PC-3 (cell line): Measurements from ENCODE around the gene ULBP3. TPM values are rescaled to one million over a fixed set of nuclear protein-coding genes. Genes with fewer than 3 reads are reported as not detected.

Experiments used
- ATAC-seq: fragments of 200-7000 bp; cut with Tn5 transposase; 2 replicates; pipeline ENCODE4 v1.9.1; 2020; ENCODE audit warnings: mild to moderate bottlenecking, moderate library complexity
- BruUV-seq: library from RNA; stranded (reverse); fragments of 400-500 nt; replicated peaks from 2 replicates; lab custom pipeline; 2021; lab: Mats Ljungman, UMichigan
- CTCF ChIA-PET: fragments of 300-600 bp; sonication (Branson Sonifier 250); formaldehyde crosslinking; loops from one replicate; lab custom pipeline; 2022; ENCODE audit warnings: antibody characterized with exemption; lab: Charles Lee
- POLR2A ChIA-PET: fragments of 300-600 bp; sonication (Branson Sonifier 250); formaldehyde crosslinking; loops from one replicate; lab custom pipeline; 2022; ENCODE audit warnings: antibody characterized with exemption; ENCODE audit not compliant: unreplicated experiment; lab: Charles Lee
- DNase-seq: peaks from one replicate; pipeline ENCODE4 v3.0.0-alpha.2; 2015
- H2AFZ ChIP-seq: fragments of 300-600 bp; sonication (generic); 2 replicates; pipeline ENCODE4 v1.6.0; 2016; ENCODE audit warnings: antibody characterized with exemption, low read length
- H3F3A ChIP-seq: fragments of 300-600 bp; sonication (generic); one replicate; pipeline ENCODE4 v1.6.0; 2017; ENCODE audit warnings: antibody characterized with exemption, low read length, control low read depth, mild to moderate bottlenecking; ENCODE audit not compliant: unreplicated experiment
- H3K27ac ChIP-seq: fragments of 300-600 bp; sonication (generic); 2 replicates; pipeline ENCODE4 v1.5.1; 2016; ENCODE audit warnings: mild to moderate bottlenecking, low read length
- H3K27me3 ChIP-seq: fragments of 300-600 bp; sonication (generic); 2 replicates; pipeline ENCODE4 v1.6.1; 2016; ENCODE audit warnings: low read length, mixed read lengths
- H3K36me3 ChIP-seq: fragments of 300-600 bp; sonication (generic); 2 replicates; pipeline ENCODE4 v1.6.1; 2016; ENCODE audit warnings: low read depth, mixed run types, low read length, mixed read lengths
- H3K4me1 ChIP-seq: fragments of 300-600 bp; sonication (generic); 2 replicates; pipeline ENCODE4 v1.5.1; 2016; ENCODE audit warnings: low read length; ENCODE audit not compliant: insufficient read depth
- H3K4me2 ChIP-seq: fragments of 300-600 bp; sonication (generic); 2 replicates; pipeline ENCODE4 v1.6.0; 2016; ENCODE audit warnings: low read length
- H3K4me3 ChIP-seq: fragments of 300-600 bp; sonication (generic); 2 replicates; pipeline ENCODE4 v1.5.1; 2016; ENCODE audit warnings: mild to moderate bottlenecking, low read length, mixed read lengths
- H3K79me2 ChIP-seq: fragments of 300-600 bp; sonication (generic); 2 replicates; pipeline ENCODE4 v1.6.1; 2017; ENCODE audit warnings: low read length, mixed read lengths
- H3K9ac ChIP-seq: fragments of 300-600 bp; sonication (generic); 2 replicates; pipeline ENCODE4 v1.6.0; 2016; ENCODE audit warnings: mild to moderate bottlenecking, low read length
- H3K9me2 ChIP-seq: fragments of 300-600 bp; sonication (generic); replicated peaks from 2 replicates; pipeline ENCODE4 v1.6.1; 2016; ENCODE audit warnings: mixed run types, low read length, mixed read lengths
- H3K9me3 ChIP-seq: fragments of 300-600 bp; sonication (generic); 2 replicates; pipeline ENCODE4 v1.6.1; 2016; ENCODE audit warnings: low read length, mixed read lengths
- H4K20me1 ChIP-seq: fragments of 300-600 bp; sonication (generic); 2 replicates; pipeline ENCODE4 v1.6.1; 2016; ENCODE audit warnings: low read length, mixed read lengths
- CTCF ChIP-seq: fragments of 300-600 bp; sonication (generic); conservative IDR thresholded peaks from 2 replicates; pipeline ENCODE4 v1.5.1; 2017; ENCODE audit warnings: antibody characterized with exemption, low read depth, mild to moderate bottlenecking, low read length
- EZH2 ChIP-seq: fragments of 300-600 bp; sonication (generic); IDR thresholded peaks from one replicate; pipeline ENCODE4 v1.6.1; 2017; ENCODE audit warnings: antibody characterized with exemption, mild to moderate bottlenecking, low read length; ENCODE audit not compliant: unreplicated experiment
- EZH2phosphoT487 ChIP-seq: fragments of 300-600 bp; sonication (generic); IDR thresholded peaks from 2 replicates; pipeline ENCODE4 v1.6.1; 2018; ENCODE audit warnings: mild to moderate bottlenecking, antibody characterized with exemption, low read length, borderline replicate concordance
- intact Hi-C: fragments of 100-400 bp; cut with micrococcal nuclease; formaldehyde crosslinking; loops from 2 replicates; pipeline ENCODE4 v1.9.0; 2023
- total RNA-seq: library from RNA; depleted of rRNA; stranded (reverse); fragments of >200 nt; gene quantifications from 2 replicates; pipeline ENCODE4 v1.2.3, GENCODE V29; 2014

ULBP3 gene
- total RNA-seq, 1 experiment from 2014 or later: 20.5 TPM

DNA sequence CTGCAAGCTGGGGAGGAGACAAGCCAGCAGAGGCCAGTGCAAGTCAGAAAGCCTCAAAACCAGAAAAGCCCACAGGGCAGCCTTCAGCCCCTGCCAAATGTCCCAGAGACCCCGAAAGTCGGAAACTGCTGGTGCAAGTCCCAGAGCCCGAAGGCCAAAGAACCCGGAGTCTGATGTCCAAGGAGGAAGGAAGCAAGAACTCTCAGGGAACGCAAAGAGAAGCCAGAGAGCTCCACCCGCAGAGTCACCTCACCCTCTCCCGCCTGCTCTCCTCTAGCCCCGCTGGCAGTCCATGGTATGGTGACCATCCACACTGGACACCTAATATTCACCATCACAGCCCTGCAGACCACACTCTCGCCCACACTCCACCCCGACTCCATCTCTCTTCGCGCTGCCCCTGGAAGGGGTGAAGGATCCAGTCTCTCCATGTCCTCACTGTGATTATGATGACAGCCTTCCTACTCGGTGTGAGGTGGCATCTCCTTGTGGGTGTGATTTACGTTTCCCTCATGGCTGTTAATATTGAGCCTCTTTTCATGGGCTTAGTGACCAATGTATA lies 10.6 kb downstream of the ULBP3 start:
- no TSS peak for BruUV-seq

GRCh38 chr6:150057501-150057951 lies 11.4 kb downstream of the ULBP3 start:
- ATAC-seq (no peak), DNase-seq (no peak)
- no TSS peak for BruUV-seq
- Histone ChIP-seq H3F3A (no peaks in the 10 kb centered on the region), H3K9me2 (no peaks in the 10 kb centered on the region), H3K4me2 (no peak overlapping the region), H3K4me3 (no peak overlapping the region), H3K9ac (no peak overlapping the region), H3K9me3 (no peaks in the 10 kb centered on the region), H3K27ac (no peak overlapping the region), H4K20me1 (no peaks in the 10 kb centered on the region), H3K36me3 (no peaks in the 10 kb centered on the region), H3K79me2 (no peaks in the 10 kb centered on the region), H2AFZ (no peak overlapping the region), H3K27me3 (peaks cover 28% of the 10 kb centered on the region), H3K4me1 (no peaks in the 10 kb centered on the region)
- no peak for TF ChIP-seq CTCF
- no peak for TF ChIP-seq EZH2phosphoT487
- TF ChIP-seq EZH2: no peak
- ChIA-PET POLR2A (no interaction called here), CTCF (no interaction called here)
- intact Hi-C loops: no loop called here

More for the DNA sequence above, 10.6 kb downstream of the ULBP3 start:
- Histone ChIP-seq H3K4me2 (no peak overlapping the region), H3K4me3 (no peak overlapping the region), H3K9ac (no peak overlapping the region), H3K79me2 (no peaks in the 10 kb centered on the region), H3K27ac (no peak overlapping the region), H3K4me1 (no peaks in the 10 kb centered on the region), H3F3A (no peaks in the 10 kb centered on the region), H3K27me3 (peaks cover 20% of the 10 kb centered on the region), H4K20me1 (no peaks in the 10 kb centered on the region), H3K36me3 (no peaks in the 10 kb centered on the region), H3K9me2 (no peaks in the 10 kb centered on the region), H3K9me3 (no peaks in the 10 kb centered on the region), H2AFZ (no peak overlapping the region)
- ChIA-PET CTCF (no interaction called here), POLR2A (no interaction called here)
- intact Hi-C loops: no loop called here
- ATAC-seq (no peak), DNase-seq (no peak)
- no peak for TF ChIP-seq EZH2phosphoT487
- no peak for TF ChIP-seq CTCF
- no peak for TF ChIP-seq EZH2

DNA sequence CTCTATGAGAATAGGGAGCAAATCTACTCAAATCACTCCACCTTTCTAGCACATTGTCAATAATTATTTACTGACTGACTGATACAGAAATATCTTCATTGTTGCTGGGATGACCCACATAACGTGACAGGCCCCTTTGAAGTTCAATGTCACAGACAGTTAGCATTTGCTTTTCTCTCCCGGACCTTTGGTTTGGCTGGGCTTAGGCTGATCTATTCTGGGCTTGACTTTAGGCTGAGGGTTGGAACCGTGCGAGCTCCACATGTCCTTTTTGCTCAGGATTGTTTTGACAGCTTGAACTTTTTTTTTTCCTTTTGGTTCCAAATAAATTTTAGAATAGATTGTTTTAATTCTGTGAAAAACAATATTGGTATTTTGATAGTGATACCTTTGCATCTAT lies 12.0 kb downstream of the ULBP3 start:
- no peak overlapping the region for H2AFZ ChIP-seq
- ChIA-PET POLR2A (no interaction called here), CTCF (no interaction called here)
- peaks cover 34% of the 10 kb centered on the region for H3K27me3 ChIP-seq
- no peak for DNase-seq
- H3K4me1 ChIP-seq: no peaks in the 10 kb centered on the region
- no peak overlapping the region for H3K4me2 ChIP-seq
- H3K9me3 ChIP-seq: no peaks in the 10 kb centered on the region
- no peak overlapping the region for H3K9ac ChIP-seq
- TF ChIP-seq EZH2 (no peak), EZH2phosphoT487 (no peak), CTCF (no peak)
- H3K9me2 ChIP-seq: no peaks in the 10 kb centered on the region
- H3K36me3 ChIP-seq: no peaks in the 10 kb centered on the region
- H3K79me2 ChIP-seq: no peaks in the 10 kb centered on the region
- H3K27ac ChIP-seq: no peak overlapping the region
- ATAC-seq: no peak
- H4K20me1 ChIP-seq: no peaks in the 10 kb centered on the region
- no TSS peak for BruUV-seq
- H3K4me3 ChIP-seq: no peak overlapping the region
- intact Hi-C loops: no loop called here
- no peaks in the 10 kb centered on the region for H3F3A ChIP-seq
